Heart left ventricle (tissue), 13 donors: ENCODE results near the gene TMEM273.

Experiments
- CTCF ChIP-seq, 12 donors: fragments of 200-600 bp; sonication (generic) in 4 of 12; IDR thresholded peaks; one replicate each; pipeline versions ENCODE4 v1.5.0 to v1.8.0; 2018 to 2022; ENCODE audit warnings: antibody characterized with exemption in 12 of 12, mild to moderate bottlenecking in 5 of 12
- POLR2A ChIP-seq, 2 donors: fragments of 450-650 bp; IDR thresholded peaks; one replicate each; pipeline ENCODE4 v1.6.1; 2017; ENCODE audit warnings: antibody characterized with exemption in 2 of 2, mild to moderate bottlenecking in 2 of 2, moderate library complexity in 2 of 2
- donor health status: ischemic (EF 13 %, LVEDD 7.1; RV severe dilation, severe dysfunction).
- donor health status: DM: no; HTN: yes; CAD: no.
- donor health status: DM: no; HTN: no; CAD: no.
- donor health status: ischemic (EF 25% LVEDD 6.9; RV normal size, moderate dysfunction).
- donor health status: ischemic (EF 25% LVEDD 5.7; RV mildly dilated, moderate dysfunction).
- donor health status: ischemic (EF 35%, LVEDD 5.7; RV mildly dilated, moderate dysfunction).
- donor health status: nonischemic (EF 11% LVEDD 7.7; RV severe dilation, severe dysfunction).
- donor health status: DM: yes; HTN: yes; CAD: no.
- donor health status: PGD.
- donor health status: ischemic (EF 29% LVEDD 5.4; RV normal size, mild dysfunction).
- donor health status: nonischemic (EF 23%, LVEDD 6.1; RV moderate dilation, normal function).

- no peak for TF ChIP-seq CTCF (IDR thresholded peaks at IDR 0.05)
- TF ChIP-seq POLR2A (IDR thresholded peaks at IDR 0.05), result no peak
Measured at GRCh38 chr10:49226594-49226993, 38.4 kb upstream of the TMEM273 start.
